Mesendoderm (in vitro differentiated cells): ENCODE results near the gene SP140.
A peak's percentile ranks its signal among the peaks of the same experiment; 100 is the strongest.
"Not testable (repeated sequence)": the region's sequence is repeated elsewhere in the genome, so short reads cannot be mapped to it uniquely, and the experiment has no call there.

ENCODE experiments used
- DNase-seq: peaks from one replicate; pipeline ENCODE4 v3.0.0; 2013
- H2AK5ac ChIP-seq: 2 replicates; pipeline ENCODE4 v1.6.1; 2013; ENCODE audit warnings: low read length, inconsistent platforms
- H2BK120ac ChIP-seq: 2 replicates; pipeline ENCODE4 v1.6.1; 2013; ENCODE audit warnings: low read depth, mild to moderate bottlenecking, low read length, moderate library complexity, mixed read lengths
- H2BK15ac ChIP-seq: replicated peaks from 2 replicates; pipeline ENCODE4 v1.6.1; 2013; ENCODE audit warnings: low read depth, mild to moderate bottlenecking, moderate library complexity
- H2BK5ac ChIP-seq: 2 replicates; pipeline ENCODE4 v1.6.1; 2013; ENCODE audit warnings: low read length, inconsistent platforms
- H3K18ac ChIP-seq: 2 replicates; pipeline ENCODE4 v1.6.1; 2013; ENCODE audit warnings: mild to moderate bottlenecking, low read length, mixed read lengths
- H3K23ac ChIP-seq: one replicate; pipeline ENCODE4 v1.6.1; 2013; ENCODE audit warnings: low read length
- H3K27ac ChIP-seq: 2 replicates; pipeline ENCODE4 v1.5.1; 2013; ENCODE audit warnings: low read depth, mild to moderate bottlenecking, inconsistent platforms, low read length, moderate library complexity
- H3K27me3 ChIP-seq: 2 replicates; pipeline ENCODE4 v1.6.1; 2013; ENCODE audit warnings: low read length, control low read depth, mild to moderate bottlenecking, inconsistent platforms; ENCODE audit not compliant: insufficient read depth, poor library complexity
- H3K36me3 ChIP-seq: 2 replicates; pipeline ENCODE4 v1.6.1; 2013; ENCODE audit warnings: low read length, inconsistent platforms; ENCODE audit not compliant: control insufficient read depth, insufficient read depth
- H3K4ac ChIP-seq: one replicate; pipeline ENCODE4 v1.6.1; 2013; ENCODE audit warnings: low read depth, mild to moderate bottlenecking, low read length, moderate library complexity
- H3K4me1 ChIP-seq: 2 replicates; pipeline ENCODE4 v1.6.1; 2013; ENCODE audit warnings: low read depth, low read length, inconsistent platforms; ENCODE audit not compliant: control insufficient read depth
- H3K4me2 ChIP-seq: 2 replicates; pipeline ENCODE4 v1.6.1; 2013; ENCODE audit warnings: low read length
- H3K4me3 ChIP-seq: 2 replicates; pipeline ENCODE4 v1.5.1; 2013; ENCODE audit warnings: mild to moderate bottlenecking, low read length
- H3K56ac ChIP-seq: one replicate; pipeline ENCODE4 v1.6.1; 2013; ENCODE audit warnings: low read length
- H3K79me1 ChIP-seq: 2 replicates; pipeline ENCODE4 v1.6.1; 2013; ENCODE audit warnings: low read length, inconsistent platforms
- H3K79me2 ChIP-seq: 2 replicates; pipeline ENCODE4 v1.6.1; 2013; ENCODE audit warnings: mild to moderate bottlenecking, low read length; ENCODE audit not compliant: control insufficient read depth, insufficient read depth
- H3K9ac ChIP-seq: 2 replicates; pipeline ENCODE4 v1.6.1; 2013; ENCODE audit warnings: low read length, inconsistent platforms
- H4K5ac ChIP-seq: one replicate; pipeline ENCODE4 v1.6.1; 2013; ENCODE audit warnings: low read length
- H4K8ac ChIP-seq: one replicate; pipeline ENCODE4 v1.6.1; 2013; ENCODE audit warnings: low read depth, mild to moderate bottlenecking, control low read depth, low read length, moderate library complexity
- WGBS: extraction: QIAGEN DNeasy Blood & Tissue Kit; methylation state at CpG from one replicate; pipeline ENCODE4 v1.1.7; 2013; ENCODE audit warnings: low lambda C conversion rate, missing lambda C conversion rate; ENCODE audit not compliant: insufficient coverage; ENCODE audit errors: extremely low coverage; 5-methylcytosine and 5-hydroxymethylcytosine counted together

SP140 gene

DNA sequence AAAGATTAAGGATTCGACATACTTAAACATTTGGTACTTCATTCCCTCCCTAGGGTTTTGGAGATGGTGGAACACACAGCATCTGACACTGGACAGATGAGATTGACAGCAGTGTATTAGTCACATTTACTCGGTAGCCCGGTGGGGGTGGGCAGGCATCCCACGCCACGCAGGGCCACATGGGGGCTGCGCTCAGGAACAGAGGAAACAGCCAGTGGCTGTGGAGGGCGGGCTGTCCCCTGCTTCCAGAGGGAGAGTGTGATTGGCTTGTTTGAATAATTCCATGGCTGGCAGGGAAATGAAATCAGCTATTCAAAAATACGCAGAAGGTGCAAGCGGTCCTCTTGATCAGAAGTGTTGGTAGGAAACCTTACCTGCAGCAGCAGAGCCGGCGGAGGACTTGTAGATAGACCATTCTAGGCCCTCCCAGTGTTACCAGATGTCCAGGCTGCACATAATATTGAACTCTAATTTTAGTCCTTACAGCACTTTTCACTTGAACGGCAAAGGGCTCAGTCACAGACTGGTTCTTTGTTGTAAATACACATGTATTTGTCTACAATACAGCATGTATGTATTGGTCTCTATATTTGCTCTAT is 83.0 kb downstream of the SP140 start:
- no peaks in the 10 kb centered on the region for H3K36me3 ChIP-seq
- H3K79me1 ChIP-seq: no peaks in the 10 kb centered on the region
- no peaks in the 10 kb centered on the region for H3K79me2 ChIP-seq
- H3K27me3 ChIP-seq: no peaks in the 10 kb centered on the region
- H4K5ac ChIP-seq: no peak overlapping the region
- no peak overlapping the region for H2BK15ac ChIP-seq
- no peak overlapping the region for H3K4ac ChIP-seq
- H3K4me2 ChIP-seq: no peak overlapping the region
- no peak for DNase-seq
- no CpG with 5 or more reads among the region's 12 CpGs for WGBS
- no peak overlapping the region for H3K56ac ChIP-seq
- H3K27ac ChIP-seq: no peak overlapping the region
- no peaks in the 10 kb centered on the region for H3K4me1 ChIP-seq
- no peak overlapping the region for H2AK5ac ChIP-seq
- H3K18ac ChIP-seq: no peak overlapping the region
- H3K23ac ChIP-seq: no peak overlapping the region
- no peak overlapping the region for H3K4me3 ChIP-seq
- H2BK5ac ChIP-seq: no peak overlapping the region
- no peak overlapping the region for H3K9ac ChIP-seq
- H4K8ac ChIP-seq: no peak overlapping the region
- H2BK120ac ChIP-seq: no peak overlapping the region

DNA sequence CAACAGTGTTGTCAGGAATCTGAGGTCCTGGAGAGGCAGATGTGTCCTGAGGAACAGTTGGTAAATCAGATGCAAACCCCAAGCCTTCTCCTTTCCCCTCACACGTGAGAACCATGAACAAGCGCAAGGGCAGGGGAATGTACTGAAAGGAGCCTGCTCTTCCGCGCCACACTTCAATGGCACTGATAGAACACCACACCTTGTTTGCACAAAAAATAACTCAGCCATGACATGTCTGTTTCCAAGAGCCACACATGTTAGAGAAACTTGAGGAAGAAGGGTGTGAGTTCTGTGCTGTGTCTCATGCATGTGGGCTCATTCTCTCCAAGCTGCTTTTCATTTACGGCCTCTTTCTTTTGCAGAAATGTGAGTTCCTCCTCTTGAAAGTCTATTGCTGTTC is 85.3 kb downstream of the SP140 start:
- H3K4ac ChIP-seq, H3K18ac ChIP-seq, H3K56ac ChIP-seq, H3K4me2 ChIP-seq, H2AK5ac ChIP-seq, H3K27me3 ChIP-seq, H4K8ac ChIP-seq, H3K79me2 ChIP-seq, H3K4me3 ChIP-seq, H2BK5ac ChIP-seq, H4K5ac ChIP-seq, H3K79me1 ChIP-seq, H3K4me1 ChIP-seq, H3K23ac ChIP-seq, H3K36me3 ChIP-seq, H2BK15ac ChIP-seq, DNase-seq, H3K9ac ChIP-seq, H3K27ac ChIP-seq, H2BK120ac ChIP-seq: not testable (repeated sequence)
- no CpG with 5 or more reads among the region's 5 CpGs for WGBS

DNA sequence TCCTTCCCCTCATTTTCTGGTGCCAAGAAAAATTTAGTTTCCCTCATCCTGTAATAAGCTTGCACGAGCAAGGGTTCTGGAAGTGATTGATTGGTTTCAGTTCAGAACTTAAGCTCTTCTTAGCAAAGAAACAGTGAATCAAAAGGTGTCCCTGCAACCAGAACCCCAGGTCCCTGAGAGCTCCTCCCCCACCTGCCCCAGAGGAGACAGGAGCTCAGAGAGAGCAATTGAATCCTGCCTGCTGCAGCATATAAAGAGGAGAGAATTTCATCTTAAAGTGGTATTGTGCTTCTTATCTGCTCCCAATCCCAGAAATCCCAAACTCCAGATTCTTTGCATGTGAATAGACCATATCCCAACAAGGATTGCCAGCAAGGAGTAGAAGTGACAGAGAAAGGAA is 86.1 kb downstream of the SP140 start:
- not testable (repeated sequence) for DNase-seq, H2AK5ac ChIP-seq, H3K4me3 ChIP-seq, H4K8ac ChIP-seq, H3K9ac ChIP-seq, H3K27me3 ChIP-seq, H3K4me2 ChIP-seq, H2BK5ac ChIP-seq, H4K5ac ChIP-seq, H3K27ac ChIP-seq, H3K4me1 ChIP-seq, H3K23ac ChIP-seq, H2BK15ac ChIP-seq, H3K79me1 ChIP-seq, H3K18ac ChIP-seq, H3K56ac ChIP-seq, H3K4ac ChIP-seq, H2BK120ac ChIP-seq, H3K79me2 ChIP-seq, H3K36me3 ChIP-seq
- WGBS: no CpG with 5 or more reads among the region's 1 CpG

DNA sequence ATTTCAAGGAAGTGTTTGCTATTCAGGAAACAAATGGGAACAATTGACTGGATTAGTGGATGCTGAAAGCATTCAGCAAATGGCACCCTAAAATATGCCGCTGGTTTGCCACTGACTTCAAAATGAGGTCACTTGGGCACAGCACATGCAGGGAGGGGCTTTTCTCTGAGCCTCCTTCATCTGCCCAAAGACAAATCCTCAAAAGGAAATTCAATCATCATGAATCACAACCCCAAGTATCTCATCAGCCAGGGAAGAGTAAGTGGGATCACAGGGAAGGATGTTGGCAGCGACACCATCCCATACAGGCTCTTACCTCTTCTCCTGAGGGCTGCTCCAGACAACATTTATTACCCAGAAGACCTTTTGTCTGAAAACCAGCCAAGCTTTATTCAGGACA is 87.1 kb downstream of the SP140 start:
- H3K79me1 ChIP-seq: no peaks in the 10 kb centered on the region
- H3K36me3 ChIP-seq: no peaks in the 10 kb centered on the region
- no peak overlapping the region for H3K18ac ChIP-seq
- H2BK15ac ChIP-seq: no peak overlapping the region
- H3K4me1 ChIP-seq: no peaks in the 10 kb centered on the region
- H4K8ac ChIP-seq: no peak overlapping the region
- no peak overlapping the region for H3K4me3 ChIP-seq
- no peak overlapping the region for H2BK5ac ChIP-seq
- H3K4ac ChIP-seq: no peak overlapping the region
- H3K79me2 ChIP-seq: no peaks in the 10 kb centered on the region
- H3K56ac ChIP-seq: no peak overlapping the region
- no peak overlapping the region for H3K9ac ChIP-seq
- H3K4me2 ChIP-seq: no peak overlapping the region
- H3K27ac ChIP-seq: no peak overlapping the region
- DNase-seq: peak; percentile 27
- no peak overlapping the region for H3K23ac ChIP-seq
- no peak overlapping the region for H2AK5ac ChIP-seq
- H4K5ac ChIP-seq: no peak overlapping the region
- H2BK120ac ChIP-seq: no peak overlapping the region
- H3K27me3 ChIP-seq: no peaks in the 10 kb centered on the region
- WGBS: no CpG with 5 or more reads among the region's 2 CpGs

DNA sequence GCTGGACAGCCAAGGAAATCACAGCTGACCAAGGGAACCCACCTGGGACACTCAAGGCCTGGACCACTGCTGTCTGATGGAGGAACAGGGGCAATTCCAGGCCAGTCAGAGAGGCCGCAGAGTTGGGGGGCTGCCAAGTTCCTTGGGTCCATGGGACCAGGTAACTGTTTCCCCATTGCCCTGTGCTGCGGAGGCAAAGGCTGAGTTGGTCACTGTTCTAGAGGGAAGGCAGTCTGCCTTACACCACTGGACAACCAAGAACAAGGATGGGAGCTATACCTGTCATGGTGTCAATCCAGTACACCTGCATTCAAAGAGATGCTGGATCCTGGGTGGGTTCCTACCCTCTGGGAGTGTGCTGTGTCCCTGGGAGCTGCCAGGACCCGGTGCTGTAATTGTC is 91.8 kb downstream of the SP140 start:
- Histone ChIP-seq H3K79me1 (no peaks in the 10 kb centered on the region), H3K4me3 (no peak overlapping the region), H4K5ac (no peak overlapping the region), H3K4ac (no peak overlapping the region), H3K79me2 (no peaks in the 10 kb centered on the region), H2AK5ac (no peak overlapping the region), H3K56ac (no peak overlapping the region), H3K4me2 (no peak overlapping the region), H3K23ac (no peak overlapping the region), H3K27ac (no peak overlapping the region), H2BK5ac (no peak overlapping the region), H4K8ac (no peak overlapping the region), H3K9ac (no peak overlapping the region), H3K4me1 (no peaks in the 10 kb centered on the region), H3K18ac (no peak overlapping the region), H3K27me3 (no peaks in the 10 kb centered on the region), H3K36me3 (no peaks in the 10 kb centered on the region), H2BK120ac (no peak overlapping the region), H2BK15ac (no peak overlapping the region)
- DNase-seq: no peak
- WGBS: no CpG with 5 or more reads among the region's 3 CpGs
